Keratinocyte (primary cell): ENCODE measurements around the gene HES2. TPM values are rescaled to one million over a fixed set of nuclear protein-coding genes. Genes with fewer than 3 reads are reported as not detected.

Experiments used
- DNase-seq: peaks from one replicate; pipeline ENCODE4 v3.0.0-alpha.2; 2011; ENCODE audit warnings: low read depth, missing footprints, low spot score
- FAIRE-seq: peaks from 2 replicates; lab custom pipeline; 2011; peaks lifted over from hg19 to GRCh38; lab: Jason Lieb, UNC
- H2AFZ ChIP-seq: 2 replicates; pipeline ENCODE4 v1.6.0; 2012; ENCODE audit warnings: low read length, control low read depth, inconsistent platforms; ENCODE audit not compliant: control insufficient read depth
- H3K27ac ChIP-seq: 2 replicates; pipeline ENCODE4 v1.5.1; 2011; ENCODE audit warnings: low read length; ENCODE audit not compliant: control insufficient read depth, insufficient read depth
- H3K27me3 ChIP-seq: 3 replicates; pipeline ENCODE4 v1.6.0; 2011; ENCODE audit warnings: low read length; ENCODE audit not compliant: control insufficient read depth, insufficient read depth; ENCODE audit errors: extremely low read depth
- H3K36me3 ChIP-seq, 2 experiments: 2 replicates in 1 of 2; 3 replicates in 1 of 2; pipeline ENCODE4 v1.5.1; 2011; ENCODE audit warnings: low read length in 2 of 2, mild to moderate bottlenecking in 1 of 2; ENCODE audit not compliant: control insufficient read depth in 2 of 2, insufficient read depth in 2 of 2; ENCODE audit errors: extremely low read depth in 1 of 2
- H3K4me1 ChIP-seq: 3 replicates; pipeline ENCODE4 v1.5.1; 2011; ENCODE audit warnings: low read length; ENCODE audit not compliant: control insufficient read depth, insufficient read depth; ENCODE audit errors: extremely low read depth
- H3K4me2 ChIP-seq: 3 replicates; pipeline ENCODE4 v1.6.0; 2011; ENCODE audit warnings: low read depth, low read length; ENCODE audit not compliant: control insufficient read depth, insufficient read depth; ENCODE audit errors: extremely low read depth
- H3K4me3 ChIP-seq, 3 experiments: fragments of 200-600 bp in 1 of 3; sonication (generic) in 1 of 3; 2 replicates in 2 of 3; 3 replicates in 1 of 3; pipeline ENCODE4 v1.5.1; 2011 to 2016; ENCODE audit warnings: low read length in 3 of 3, mild to moderate bottlenecking in 3 of 3, control low read depth in 2 of 3, inconsistent platforms in 1 of 3, low read depth in 1 of 3, mixed read lengths in 1 of 3, mixed run types in 1 of 3, moderate library complexity in 1 of 3; ENCODE audit not compliant: control insufficient read depth in 2 of 3, insufficient read depth in 2 of 3; ENCODE audit errors: extremely low read depth in 1 of 3
- H3K79me2 ChIP-seq: 2 replicates; pipeline ENCODE4 v1.6.0; 2012; ENCODE audit warnings: low read length; ENCODE audit not compliant: control insufficient read depth, insufficient read depth
- H3K9ac ChIP-seq: 3 replicates; pipeline ENCODE4 v1.6.0; 2011; ENCODE audit warnings: low read length; ENCODE audit not compliant: control insufficient read depth, insufficient read depth; ENCODE audit errors: extremely low read depth
- H3K9me1 ChIP-seq: 3 replicates; pipeline ENCODE4 v1.6.0; 2011; ENCODE audit warnings: low read length; ENCODE audit not compliant: control insufficient read depth, insufficient read depth; ENCODE audit errors: extremely low read depth
- H3K9me3 ChIP-seq: 2 replicates; pipeline ENCODE4 v1.5.1; 2012; ENCODE audit warnings: low read depth, low read length; ENCODE audit not compliant: control insufficient read depth
- H4K20me1 ChIP-seq: 3 replicates; pipeline ENCODE4 v1.6.0; 2011; ENCODE audit warnings: low read length; ENCODE audit not compliant: control insufficient read depth, insufficient read depth; ENCODE audit errors: extremely low read depth
- EZH2 ChIP-seq: IDR thresholded peaks from one replicate; pipeline ENCODE4 v1.6.1; 2012; ENCODE audit warnings: inconsistent platforms, mild to moderate bottlenecking, low read length, moderate library complexity
- dilution Hi-C: fragments of 300-500 bp; cut with MboI; formaldehyde crosslinking; loops from one replicate; pipeline ENCODE4 v1.7.0; 2020; ENCODE audit warnings: low sequenced_read_pairs; ENCODE audit not compliant: extremely low pct_ligation_motif_present
- polyA plus RNA-seq, 5 experiments: library from polyadenylated mRNA; depleted of rRNA in 3 of 5; stranded (reverse) in 3 of 5; stranded (forward) in 1 of 5; unstranded in 1 of 5; fragments of >200 nt; gene quantifications; 1 replicate in 1 of 5; 2 replicates in 3 of 5; 3 replicates in 1 of 5; pipeline versions ENCODE4 v1.2.1 to v1.2.3, GENCODE V29; 2011 to 2012; ENCODE audit warnings: missing spikeins in 2 of 5, low read depth in 1 of 5, low replicate concordance in 1 of 5
- TF ChIP-seq, protein P1 (sequence below), 3 experiments: IDR thresholded peaks in 1 of 3; conservative IDR thresholded peaks in 1 of 3; optimal IDR thresholded peaks in 1 of 3; 2 replicates in 2 of 3; 3 replicates in 1 of 3; pipeline versions ENCODE3 to v1.5.1; 2011; ENCODE audit warnings: low read length in 3 of 3, mild to moderate bottlenecking in 3 of 3, moderate library complexity in 2 of 3, control low read depth in 1 of 3, inconsistent platforms in 1 of 3; ENCODE audit not compliant: insufficient read depth in 2 of 3; ENCODE audit errors: extremely low read depth in 1 of 3

HES2 gene
- polyA plus RNA-seq, 1 donor (not counting 4 experiments of a cell fraction or from before 2014, with no cell fraction given), result 30.1 TPM

- no peaks in the 10 kb centered on the region for H3K9me3 ChIP-seq
- H3K9me1 ChIP-seq, result no peaks in the 10 kb centered on the region
- H2AFZ ChIP-seq, result no peak overlapping the region
- no peak for DNase-seq
- no peaks in the 10 kb centered on the region for H3K79me2 ChIP-seq
- peaks cover 17% of the 10 kb centered on the region for H3K4me1 ChIP-seq
- dilution Hi-C loops, result no loop called here
- H3K27me3 ChIP-seq, result no peaks in the 10 kb centered on the region
- TF ChIP-seq EZH2, result no peak
- TF ChIP-seq, protein P1, sequence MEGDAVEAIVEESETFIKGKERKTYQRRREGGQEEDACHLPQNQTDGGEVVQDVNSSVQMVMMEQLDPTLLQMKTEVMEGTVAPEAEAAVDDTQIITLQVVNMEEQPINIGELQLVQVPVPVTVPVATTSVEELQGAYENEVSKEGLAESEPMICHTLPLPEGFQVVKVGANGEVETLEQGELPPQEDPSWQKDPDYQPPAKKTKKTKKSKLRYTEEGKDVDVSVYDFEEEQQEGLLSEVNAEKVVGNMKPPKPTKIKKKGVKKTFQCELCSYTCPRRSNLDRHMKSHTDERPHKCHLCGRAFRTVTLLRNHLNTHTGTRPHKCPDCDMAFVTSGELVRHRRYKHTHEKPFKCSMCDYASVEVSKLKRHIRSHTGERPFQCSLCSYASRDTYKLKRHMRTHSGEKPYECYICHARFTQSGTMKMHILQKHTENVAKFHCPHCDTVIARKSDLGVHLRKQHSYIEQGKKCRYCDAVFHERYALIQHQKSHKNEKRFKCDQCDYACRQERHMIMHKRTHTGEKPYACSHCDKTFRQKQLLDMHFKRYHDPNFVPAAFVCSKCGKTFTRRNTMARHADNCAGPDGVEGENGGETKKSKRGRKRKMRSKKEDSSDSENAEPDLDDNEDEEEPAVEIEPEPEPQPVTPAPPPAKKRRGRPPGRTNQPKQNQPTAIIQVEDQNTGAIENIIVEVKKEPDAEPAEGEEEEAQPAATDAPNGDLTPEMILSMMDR (optimal IDR thresholded peaks at IDR 0.05 in 1 of 3, IDR thresholded peaks at IDR 0.05 in 1 of 3, conservative IDR thresholded peaks at IDR 0.05 in 1 of 3; ENCODE audit: extremely low read depth in 1 of 3, insufficient read depth in 2 of 3, low read length in 3 of 3), result no peak
- H3K4me3 ChIP-seq, result no peak overlapping the region
- no peak overlapping the region for H3K27ac ChIP-seq
- no peak overlapping the region for H3K9ac ChIP-seq
- FAIRE-seq, result no peak
- no peak overlapping the region for H3K4me2 ChIP-seq
- no peaks in the 10 kb centered on the region for H4K20me1 ChIP-seq
- no peaks in the 10 kb centered on the region for H3K36me3 ChIP-seq
These were observed 9.3 kb downstream of the HES2 start for GRCh38 chr1:6410248-6410893.

DNA sequence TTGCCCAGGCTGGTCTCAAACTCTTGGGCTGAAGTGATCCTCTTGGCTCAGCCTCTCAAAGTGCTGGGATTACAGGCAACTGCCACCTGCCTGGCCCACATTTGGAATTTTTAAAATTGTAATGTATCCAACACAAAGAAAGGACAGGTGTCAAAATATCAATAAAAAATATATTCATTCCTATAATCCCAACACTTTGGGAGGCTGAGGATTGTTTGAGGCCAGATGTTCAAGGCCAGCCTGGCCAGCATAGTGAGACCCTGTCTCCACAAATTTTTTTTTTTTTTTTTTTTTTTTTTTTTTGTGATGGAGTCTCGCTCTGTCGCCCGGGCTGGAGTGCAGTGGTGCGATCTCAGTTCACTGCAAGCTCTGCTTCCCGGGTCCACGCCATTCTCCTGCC, 10.0 kb downstream of the HES2 start:
- H3K4me3 ChIP-seq, result no peak overlapping the region
- H3K4me1 ChIP-seq, result peaks cover 11% of the 10 kb centered on the region
- H2AFZ ChIP-seq, result no peak overlapping the region
- H3K27me3 ChIP-seq, result no peaks in the 10 kb centered on the region
- no peak overlapping the region for H3K27ac ChIP-seq
- H3K9me1 ChIP-seq, result no peaks in the 10 kb centered on the region
- H3K4me2 ChIP-seq, result no peak overlapping the region
- no peak for TF ChIP-seq EZH2
- TF ChIP-seq, protein P1 (optimal IDR thresholded peaks at IDR 0.05 in 1 of 3, IDR thresholded peaks at IDR 0.05 in 1 of 3, conservative IDR thresholded peaks at IDR 0.05 in 1 of 3; ENCODE audit: extremely low read depth in 1 of 3, insufficient read depth in 2 of 3, low read length in 3 of 3), result no peak
- no peaks in the 10 kb centered on the region for H3K79me2 ChIP-seq
- DNase-seq (no peak), FAIRE-seq (no peak)
- no peaks in the 10 kb centered on the region for H4K20me1 ChIP-seq
- H3K36me3 ChIP-seq, result no peaks in the 10 kb centered on the region
- no peak overlapping the region for H3K9ac ChIP-seq
- no peaks in the 10 kb centered on the region for H3K9me3 ChIP-seq
- dilution Hi-C loops, result no loop called here
